Breast epithelium (tissue), 4 donors: ENCODE data around the gene SMC5. TPM values are rescaled to one million over a fixed set of nuclear protein-coding genes. Genes with fewer than 3 reads are reported as not detected.
A peak's percentile ranks its signal among the peaks of the same experiment; 100 is the strongest.
"Not testable (repeated sequence)": the region's sequence is repeated elsewhere in the genome, so short reads cannot be mapped to it uniquely, and the experiment has no call there.

Experiments
- DNase-seq, 2 donors: peaks; one replicate each; pipeline ENCODE4 v3.0.0-alpha.2; 2019; ENCODE audit warnings: low spot score in 2 of 2
- H3K27ac ChIP-seq, 2 donors: fragments of 200-600 bp; sonication (generic) in 1 of 2; one replicate each; pipeline ENCODE4 v1.5.1; 2016 to 2019; ENCODE audit warnings: mild to moderate bottlenecking in 1 of 2
- H3K27me3 ChIP-seq, 2 donors: fragments of 200-600 bp; sonication (generic) in 1 of 2; one replicate each; pipeline versions ENCODE4 v1.5.1 to v1.6.0; 2017 to 2019; ENCODE audit warnings: control low read depth in 1 of 2, mild to moderate bottlenecking in 1 of 2
- H3K36me3 ChIP-seq: fragments of 200-600 bp; one replicate; pipeline ENCODE4 v1.5.1; 2019
- H3K4me1 ChIP-seq, 2 donors: fragments of 200-600 bp; sonication (generic); one replicate each; pipeline ENCODE4 v1.5.1; 2016 to 2019; ENCODE audit warnings: control low read depth in 1 of 2
- H3K4me3 ChIP-seq, 3 donors: fragments of 200-600 bp; sonication (generic); 1 replicate in 2 of 3; 2 replicates in 1 of 3; pipeline ENCODE4 v1.5.1; 2016 to 2019; ENCODE audit warnings: mild to moderate bottlenecking in 3 of 3, moderate library complexity in 2 of 3
- H3K9me3 ChIP-seq, 2 donors: fragments of 200-600 bp; sonication (generic) in 1 of 2; one replicate each; pipeline ENCODE4 v1.5.1; 2016 to 2019; ENCODE audit warnings: control low read depth in 1 of 2
- CTCF ChIP-seq, 3 donors: fragments of 450-650 bp; IDR thresholded peaks; one replicate each; pipeline ENCODE4 v1.5.1; 2016 to 2017; ENCODE audit warnings: antibody characterized with exemption in 3 of 3, mild to moderate bottlenecking in 3 of 3, moderate library complexity in 3 of 3
- POLR2A ChIP-seq: fragments of 450-650 bp; IDR thresholded peaks from one replicate; pipeline ENCODE4 v1.6.1; 2016; ENCODE audit warnings: antibody characterized with exemption, mild to moderate bottlenecking, moderate library complexity
- POLR2AphosphoS5 ChIP-seq, 3 donors: sonication (generic); formaldehyde crosslinking; IDR thresholded peaks; one replicate each; pipeline ENCODE4 v1.6.1; 2017; ENCODE audit warnings: antibody characterized with exemption in 3 of 3
- intact Hi-C: fragments of 100-400 bp; cut with DNase I; formaldehyde crosslinking; loops from one replicate; pipeline ENCODE4 v1.15.1; 2023; ENCODE audit warnings: low total_unique reads
- total RNA-seq, 3 donors: library from RNA; depleted of rRNA; stranded (reverse); fragments of >200 nt; gene quantifications; one replicate each; pipeline ENCODE4 v1.1.0, GENCODE V29; 2016

The SMC5 gene
- total RNA-seq, 3 donors from 2014 or later, result 23.4 to 62.2 (median 43.9) TPM

GRCh38 chr9:70399141-70399540, 140.4 kb downstream of the SMC5 start:
- H3K36me3 ChIP-seq, result no peaks in the 10 kb centered on the region
- intact Hi-C loops, result no loop called here
- TF ChIP-seq POLR2A (no peak), CTCF (IDR thresholded peaks at IDR 0.05) (no peak), POLR2AphosphoS5 (IDR thresholded peaks at IDR 0.05) (no peak)
- no peaks in the 10 kb centered on the region for H3K9me3 ChIP-seq
- no peaks in the 10 kb centered on the region for H3K4me1 ChIP-seq
- no peaks in the 10 kb centered on the region for H3K27me3 ChIP-seq
- peak overlapping the region in 1 of 3 donors; percentile 18 for H3K4me3 ChIP-seq
- H3K27ac ChIP-seq, result peak overlapping the region in 1 of 2 donors; percentile 21
- no peak for DNase-seq

- TF ChIP-seq CTCF (IDR thresholded peaks at IDR 0.05) (no peak), POLR2A (no peak), POLR2AphosphoS5 (IDR thresholded peaks at IDR 0.05) (no peak)
- Histone ChIP-seq H3K27me3 (no peaks in the 10 kb centered on the region), H3K4me1 (no peaks in the 10 kb centered on the region), H3K4me3 (peak overlapping the region in 1 of 3 donors; percentile 19), H3K27ac (no peak overlapping the region), H3K36me3 (no peaks in the 10 kb centered on the region), H3K9me3 (no peaks in the 10 kb centered on the region)
- no peak for DNase-seq
- intact Hi-C loops, result no loop called here
Observed at GRCh38 chr9:70400107-70400892, 141.5 kb downstream of the SMC5 start.

DNA sequence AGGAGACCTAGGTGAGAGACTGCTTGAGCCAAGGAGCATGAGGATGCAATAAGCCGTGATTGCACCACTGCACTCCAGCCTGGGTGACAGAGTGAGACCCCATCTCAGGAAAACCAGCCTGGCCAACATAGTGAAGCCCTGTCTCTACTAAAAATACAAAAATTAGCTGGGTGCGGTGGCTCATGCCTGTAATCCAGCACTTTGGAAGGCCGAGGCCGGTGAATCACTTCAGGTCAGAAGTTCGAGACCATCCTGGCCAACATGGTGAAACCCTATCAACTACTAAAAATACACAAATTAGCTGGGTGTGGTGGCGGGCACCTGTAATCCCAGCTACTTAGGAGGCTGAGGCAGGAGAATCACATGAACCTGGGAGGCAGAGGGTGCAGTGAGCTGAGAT, 142.5 kb downstream of the SMC5 start:
- H3K27me3 ChIP-seq, H3K27ac ChIP-seq, H3K9me3 ChIP-seq, H3K4me1 ChIP-seq, intact Hi-C loops, H3K4me3 ChIP-seq, H3K36me3 ChIP-seq: not testable (repeated sequence)
- peak in 1 of 2 donors; percentile 15 for DNase-seq

GRCh38 chr9:70402213-70402612, 143.4 kb downstream of the SMC5 start:
- Histone ChIP-seq H3K9me3 (no peaks in the 10 kb centered on the region), H3K36me3 (no peaks in the 10 kb centered on the region), H3K27me3 (no peaks in the 10 kb centered on the region), H3K4me3 (no peak overlapping the region), H3K27ac (no peak overlapping the region), H3K4me1 (peaks cover 0 to 12% of the 10 kb centered on the region in 2 donors)
- no peak for TF ChIP-seq CTCF (IDR thresholded peaks at IDR 0.05)
- no peak for TF ChIP-seq POLR2A
- TF ChIP-seq POLR2AphosphoS5 (IDR thresholded peaks at IDR 0.05), result no peak
- intact Hi-C loops, result no loop called here
- DNase-seq, result no peak

GRCh38 chr9:70403166-70403565, 144.4 kb downstream of the SMC5 start:
- Histone ChIP-seq H3K9me3 (no peaks in the 10 kb centered on the region), H3K27me3 (no peaks in the 10 kb centered on the region), H3K4me3 (peak overlapping the region in 2 of 3 donors; percentile 7 to 39), H3K27ac (peak overlapping the region; percentile 33 to 73), H3K4me1 (peaks cover 0 to 21% of the 10 kb centered on the region in 2 donors), H3K36me3 (no peaks in the 10 kb centered on the region)
- peak in 1 of 2 donors; percentile 14 for DNase-seq
- intact Hi-C loops, result no loop called here
- TF ChIP-seq POLR2A (no peak), CTCF (IDR thresholded peaks at IDR 0.05) (no peak), POLR2AphosphoS5 (IDR thresholded peaks at IDR 0.05) (no peak)
